ENCODE results near the gene HLA-B.

The HLA-B gene

GRCh38 chr6:31352683-31353383, 4.1 kb downstream of the HLA-B start:
- Histone ChIP-seq H3K36me3 (replicated peaks) (no peaks in the 10 kb centered on the region), H3K27me3 (replicated peaks) (no peaks in the 10 kb centered on the region), H3K4me3 (ENCODE audit: low read depth, low read length) (no peak overlapping the region), H3K27ac (no peak overlapping the region)
- no peak for TF ChIP-seq CTCF (IDR thresholded peaks at IDR 0.05; ENCODE audit: low read depth, low read length, missing control alignments)
- in situ Hi-C loops (cut with HindIII; ENCODE audit: low pct_ligation_motif_present, low sequenced_read_pairs) = no loop called here
- no peak for DNase-seq

- no peak for TF ChIP-seq CTCF (IDR thresholded peaks at IDR 0.05; ENCODE audit: low read depth, low read length, missing control alignments)
- no peak for DNase-seq
- in situ Hi-C loops (cut with HindIII; ENCODE audit: low pct_ligation_motif_present, low sequenced_read_pairs) = no loop called here
- Histone ChIP-seq H3K27me3 (replicated peaks) (no peaks in the 10 kb centered on the region), H3K36me3 (replicated peaks) (no peaks in the 10 kb centered on the region), H3K4me3 (ENCODE audit: low read depth, low read length) (no peak overlapping the region), H3K27ac (no peak overlapping the region)
These were observed 4.7 kb downstream of the HLA-B start for GRCh38 chr6:31352310-31352682.

- Histone ChIP-seq H3K27me3 (replicated peaks) (no peaks in the 10 kb centered on the region), H3K27ac (no peak overlapping the region), H3K4me3 (ENCODE audit: low read depth, low read length) (no peak overlapping the region), H3K36me3 (replicated peaks) (no peaks in the 10 kb centered on the region)
- no peak for TF ChIP-seq CTCF (IDR thresholded peaks at IDR 0.05; ENCODE audit: low read depth, low read length, missing control alignments)
- in situ Hi-C loops (cut with HindIII; ENCODE audit: low pct_ligation_motif_present, low sequenced_read_pairs) = no loop called here
- DNase-seq = no peak
These were observed 5.3 kb downstream of the HLA-B start for GRCh38 chr6:31351401-31352309.

- Histone ChIP-seq H3K27ac (no peak overlapping the region), H3K4me3 (ENCODE audit: low read depth, low read length) (no peak overlapping the region), H3K36me3 (replicated peaks) (no peaks in the 10 kb centered on the region), H3K27me3 (replicated peaks) (no peaks in the 10 kb centered on the region)
- in situ Hi-C loops (cut with HindIII; ENCODE audit: low pct_ligation_motif_present, low sequenced_read_pairs) = no loop called here
- TF ChIP-seq CTCF (IDR thresholded peaks at IDR 0.05; ENCODE audit: low read depth, low read length, missing control alignments) = no peak
- no peak for DNase-seq
These were observed 6.0 kb downstream of the HLA-B start for GRCh38 chr6:31351033-31351380.

- Histone ChIP-seq H3K27ac (no peak overlapping the region), H3K4me3 (ENCODE audit: low read depth, low read length) (no peak overlapping the region), H3K36me3 (replicated peaks) (no peaks in the 10 kb centered on the region), H3K27me3 (replicated peaks) (no peaks in the 10 kb centered on the region)
- in situ Hi-C loops (cut with HindIII; ENCODE audit: low pct_ligation_motif_present, low sequenced_read_pairs) = no loop called here
- no peak for DNase-seq
- TF ChIP-seq CTCF (IDR thresholded peaks at IDR 0.05; ENCODE audit: low read depth, low read length, missing control alignments) = no peak
These were observed 6.6 kb downstream of the HLA-B start for GRCh38 chr6:31350196-31351032.
